Epithelial cell of proximal tubule (primary cell): ENCODE data around the gene ISCU. TPM values are rescaled to one million over a fixed set of nuclear protein-coding genes. Genes with fewer than 3 reads are reported as not detected.

Experiments
- DNase-seq: peaks from one replicate; pipeline ENCODE4 v3.0.0-alpha.2; 2011; ENCODE audit warnings: low read depth
- H3K4me3 ChIP-seq: 2 replicates; pipeline ENCODE4 v1.5.1; 2011; ENCODE audit warnings: low read depth, mild to moderate bottlenecking, low read length
- CTCF ChIP-seq: conservative IDR thresholded peaks from 2 replicates; pipeline ENCODE4 v1.5.1; 2012; ENCODE audit warnings: low read depth, mild to moderate bottlenecking, low read length
- total RNA-seq: library from RNA; depleted of rRNA; stranded (reverse); fragments of >200 nt; gene quantifications from 2 replicates; pipeline ENCODE4 v1.2.3, GENCODE V29; 2015

ISCU gene
- total RNA-seq, 1 donor from 2014 or later: 128 TPM

GRCh38 chr12:108598553-108599250 is 36.3 kb downstream of the ISCU start:
- DNase-seq: no peak
- no peak for TF ChIP-seq CTCF
- H3K4me3 ChIP-seq: no peak overlapping the region

GRCh38 chr12:108599541-108599940 is 37.1 kb downstream of the ISCU start:
- no peak overlapping the region for H3K4me3 ChIP-seq
- no peak for TF ChIP-seq CTCF
- no peak for DNase-seq

GRCh38 chr12:108599948-108600701 is 37.7 kb downstream of the ISCU start:
- H3K4me3 ChIP-seq: no peak overlapping the region
- no peak for TF ChIP-seq CTCF
- DNase-seq: no peak

GRCh38 chr12:108600702-108601007 is 38.3 kb downstream of the ISCU start:
- H3K4me3 ChIP-seq: no peak overlapping the region
- DNase-seq: no peak
- TF ChIP-seq CTCF: no peak

- no peak for TF ChIP-seq CTCF
- no peak overlapping the region for H3K4me3 ChIP-seq
- no peak for DNase-seq
Observed at GRCh38 chr12:108602209-108602705, 39.9 kb downstream of the ISCU start.

GRCh38 chr12:108602976-108603704 is 40.7 kb downstream of the ISCU start:
- no peak for DNase-seq
- no peak overlapping the region for H3K4me3 ChIP-seq
- TF ChIP-seq CTCF: no peak
